Common myeloid progenitor, CD34-positive (primary cell): ENCODE data around the gene LHX2.

ENCODE experiments used
- CTCF ChIA-PET: fragments of 350-600 bp; sonication (Branson Sonifier 250); formaldehyde crosslinking; loops from one replicate; lab custom pipeline; 2021; ENCODE audit warnings: antibody characterized with exemption; lab: Charles Lee
- POLR2A ChIA-PET: fragments of 350-600 bp; sonication (Branson Sonifier 250); formaldehyde crosslinking; loops from one replicate; lab custom pipeline; 2021; ENCODE audit warnings: antibody characterized with exemption; lab: Charles Lee
- DNase-seq, 3 donors: peaks; one replicate each; pipeline versions ENCODE4 v3.0.0 to v3.0.0-alpha.2; 2013
- H3K27ac ChIP-seq, 2 experiments: 1 replicate in 1 of 2; 2 replicates in 1 of 2; pipeline ENCODE4 v1.7.0; 2013; ENCODE audit warnings: inconsistent platforms in 2 of 2, low read length in 2 of 2, mild to moderate bottlenecking in 2 of 2, low read depth in 1 of 2, moderate library complexity in 1 of 2; ENCODE audit not compliant: severe bottlenecking in 2 of 2, insufficient read depth in 1 of 2, poor library complexity in 1 of 2
- H3K27me3 ChIP-seq, 5 experiments: replicated peaks in 2 of 5; 1 replicate in 3 of 5; 2 replicates in 2 of 5; pipeline versions ENCODE4 v1.6.1 to v1.7.0; 2013; ENCODE audit warnings: low read length in 4 of 5, mild to moderate bottlenecking in 2 of 5, moderate library complexity in 2 of 5, inconsistent platforms in 1 of 5; ENCODE audit not compliant: insufficient read depth in 5 of 5, control insufficient read depth in 4 of 5
- H3K36me3 ChIP-seq, 4 experiments: 1 replicate in 2 of 4; 2 replicates in 2 of 4; pipeline versions ENCODE4 v1.6.1 to v1.7.0; 2013; ENCODE audit warnings: low read length in 3 of 4, control low read depth in 1 of 4, mild to moderate bottlenecking in 1 of 4; ENCODE audit not compliant: control insufficient read depth in 4 of 4, insufficient read depth in 4 of 4
- H3K4me1 ChIP-seq, 4 experiments: 1 replicate in 3 of 4; 2 replicates in 1 of 4; pipeline versions ENCODE4 v1.6.1 to v1.7.1; 2013; ENCODE audit warnings: low read length in 3 of 4, mild to moderate bottlenecking in 3 of 4, control low read depth in 1 of 4, inconsistent platforms in 1 of 4, moderate library complexity in 1 of 4; ENCODE audit not compliant: control insufficient read depth in 4 of 4, insufficient read depth in 4 of 4; ENCODE audit errors: control extremely low read depth in 1 of 4
- H3K4me3 ChIP-seq, 7 experiments: 1 replicate in 4 of 7; 2 replicates in 3 of 7; pipeline versions ENCODE4 v1.5.1 to v1.7.0; 2013; ENCODE audit warnings: mild to moderate bottlenecking in 7 of 7, low read length in 6 of 7, moderate library complexity in 6 of 7, inconsistent platforms in 2 of 7, low read depth in 2 of 7, control low read depth in 1 of 7; ENCODE audit not compliant: insufficient read depth in 4 of 7, control insufficient read depth in 1 of 7; ENCODE audit errors: extremely low read depth in 1 of 7
- H3K9me3 ChIP-seq, 5 experiments: 1 replicate in 4 of 5; 2 replicates in 1 of 5; pipeline versions ENCODE4 v1.6.1 to v1.7.1; 2013; ENCODE audit warnings: low read length in 4 of 5, mild to moderate bottlenecking in 2 of 5, inconsistent platforms in 1 of 5, low read depth in 1 of 5, moderate library complexity in 1 of 5; ENCODE audit not compliant: control insufficient read depth in 4 of 5, insufficient read depth in 2 of 5; ENCODE audit errors: control extremely low read depth in 1 of 5
- WGBS: methylation state at CpG from one replicate; pipeline ENCODE4 v1.1.5; 2013; ENCODE audit not compliant: insufficient coverage; 5-methylcytosine and 5-hydroxymethylcytosine counted together

The LHX2 gene

DNA sequence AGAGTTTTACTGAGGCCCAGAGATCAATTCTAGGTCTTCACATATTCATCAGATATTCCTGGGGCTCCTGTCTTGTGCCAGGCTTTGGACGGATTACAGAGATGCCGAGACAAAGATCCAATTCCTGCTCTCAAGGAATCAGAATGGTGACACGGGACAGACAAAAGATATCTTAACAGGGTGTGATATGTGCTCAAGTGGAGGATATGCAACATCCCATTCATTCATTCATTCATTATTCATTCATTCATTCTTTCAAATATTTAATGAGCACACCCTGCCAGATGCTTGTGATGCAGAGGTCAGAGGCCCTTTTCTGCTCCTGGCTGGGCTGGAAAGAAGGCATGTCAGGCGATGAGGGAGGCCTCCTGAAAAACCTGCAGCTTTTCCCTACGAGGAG lies 21.8 kb downstream of the LHX2 start:
- H3K36me3 ChIP-seq = no peaks in the 10 kb centered on the region
- H3K9me3 ChIP-seq = no peaks in the 10 kb centered on the region
- no peak for DNase-seq
- no peak overlapping the region for H3K27ac ChIP-seq
- ChIA-PET CTCF (no interaction called here), POLR2A (no interaction called here)
- peaks cover 0 to 4% (median 0%) of the 10 kb centered on the region in 4 experiments for H3K4me1 ChIP-seq
- peaks cover 17 to 95% (median 43%) of the 10 kb centered on the region in 5 experiments for H3K27me3 ChIP-seq
- H3K4me3 ChIP-seq = no peak overlapping the region
- WGBS = 91% methylated on average over 4 of the region's 5 CpGs

DNA sequence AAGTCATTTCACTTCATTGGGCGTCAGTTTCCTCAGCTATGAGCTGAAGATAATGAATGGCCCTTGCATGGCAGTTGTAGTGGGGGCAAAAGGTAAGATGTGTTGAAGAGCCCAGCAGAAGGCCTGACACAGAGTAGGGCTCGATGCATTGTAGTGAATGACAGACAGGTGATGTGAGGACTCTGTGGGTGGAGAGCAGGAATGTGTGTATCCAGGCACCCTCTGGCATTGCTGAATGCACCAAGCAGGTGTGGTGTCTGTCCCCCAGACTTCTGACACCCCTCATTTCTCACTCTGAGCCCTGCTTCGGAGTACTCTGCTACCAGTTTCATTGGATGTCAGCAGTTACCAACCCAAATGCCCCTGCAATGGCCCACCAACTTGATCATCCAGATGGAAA lies 22.4 kb downstream of the LHX2 start:
- H3K9me3 ChIP-seq = no peaks in the 10 kb centered on the region
- peaks cover 0 to 4% (median 0%) of the 10 kb centered on the region in 4 experiments for H3K4me1 ChIP-seq
- no peak overlapping the region for H3K4me3 ChIP-seq
- peaks cover 17 to 97% (median 40%) of the 10 kb centered on the region in 5 experiments for H3K27me3 ChIP-seq
- H3K27ac ChIP-seq = no peak overlapping the region
- ChIA-PET POLR2A (no interaction called here), CTCF (no interaction called here)
- 60% methylated on average over 1 of the region's 3 CpGs for WGBS
- no peaks in the 10 kb centered on the region for H3K36me3 ChIP-seq
- DNase-seq = no peak

DNA sequence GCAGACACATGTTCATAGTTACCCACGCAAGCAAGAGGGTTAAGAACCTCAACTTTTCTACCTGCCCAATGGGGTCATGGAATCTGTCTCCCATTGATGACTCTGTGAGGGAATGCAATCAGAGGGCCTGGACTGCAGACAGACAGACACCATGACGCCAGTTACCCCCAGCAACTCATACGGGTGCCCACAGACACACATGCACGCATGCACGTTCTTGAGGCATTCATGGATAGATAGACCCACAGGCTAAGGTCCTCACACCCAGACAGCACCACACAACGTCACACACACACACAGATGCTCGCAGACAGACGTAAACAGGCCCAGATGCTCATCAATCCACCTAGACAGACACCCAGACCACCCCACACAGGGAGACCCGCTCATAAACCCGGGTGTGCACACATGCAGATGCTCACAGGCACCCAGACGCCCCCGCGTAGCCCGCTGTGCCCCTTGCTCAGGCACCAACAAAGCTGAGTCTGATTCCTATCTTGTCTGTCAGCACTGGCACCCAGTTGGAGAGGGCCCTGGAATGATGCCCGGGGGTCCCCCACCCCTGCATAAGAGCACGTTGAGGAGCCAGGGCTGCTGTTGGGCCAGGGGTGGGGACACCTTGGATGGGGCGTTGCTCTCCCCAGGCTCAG lies 23.6 kb downstream of the LHX2 start:
- Histone ChIP-seq H3K4me3 (no peak overlapping the region), H3K27me3 (peaks cover 17 to 97% (median 44%) of the 10 kb centered on the region in 5 experiments), H3K9me3 (no peaks in the 10 kb centered on the region), H3K4me1 (peaks cover 0 to 4% (median 0%) of the 10 kb centered on the region in 4 experiments), H3K36me3 (no peaks in the 10 kb centered on the region), H3K27ac (no peak overlapping the region)
- ChIA-PET POLR2A (no interaction called here), CTCF (no interaction called here)
- no peak for DNase-seq
- whole genome bisulfite sequencing = over 99% methylated on average over 15 of the region's 17 CpGs

DNA sequence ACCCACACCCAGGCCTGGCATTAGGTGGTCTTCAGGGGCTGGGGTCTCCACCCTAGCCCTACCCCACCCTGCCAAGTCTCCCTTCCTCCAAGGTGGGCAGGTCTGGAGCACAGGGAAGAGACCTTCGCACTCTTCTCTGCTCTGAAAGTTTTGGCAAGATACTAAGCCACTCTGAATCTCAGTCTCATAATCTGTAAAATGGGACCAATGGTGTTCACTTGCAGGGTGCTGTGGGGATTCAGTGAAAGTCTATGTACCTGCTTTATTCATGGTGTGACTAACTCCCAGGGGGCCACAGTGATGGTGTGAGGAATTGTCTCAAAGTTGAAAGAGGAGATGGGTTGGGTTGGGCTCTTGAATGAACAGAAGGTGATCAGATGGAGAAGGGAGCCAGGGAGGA lies 25.0 kb downstream of the LHX2 start:
- ChIA-PET POLR2A (no interaction called here), CTCF (interaction anchor here (6.4 kb wide), 1 partner anchor 492 kb away, joined by 56 read pairs; no protein-coding TSS in a partner anchor)
- H3K36me3 ChIP-seq = no peaks in the 10 kb centered on the region
- no peak overlapping the region for H3K4me3 ChIP-seq
- no peak overlapping the region for H3K27ac ChIP-seq
- peaks cover 0 to 12% (median 8%) of the 10 kb centered on the region in 4 experiments for H3K4me1 ChIP-seq
- H3K27me3 ChIP-seq = peaks cover 17 to 97% (median 47%) of the 10 kb centered on the region in 5 experiments
- no peaks in the 10 kb centered on the region for H3K9me3 ChIP-seq
- no peak for DNase-seq
- WGBS = 100% methylated on average over 1 of the region's 1 CpG

DNA sequence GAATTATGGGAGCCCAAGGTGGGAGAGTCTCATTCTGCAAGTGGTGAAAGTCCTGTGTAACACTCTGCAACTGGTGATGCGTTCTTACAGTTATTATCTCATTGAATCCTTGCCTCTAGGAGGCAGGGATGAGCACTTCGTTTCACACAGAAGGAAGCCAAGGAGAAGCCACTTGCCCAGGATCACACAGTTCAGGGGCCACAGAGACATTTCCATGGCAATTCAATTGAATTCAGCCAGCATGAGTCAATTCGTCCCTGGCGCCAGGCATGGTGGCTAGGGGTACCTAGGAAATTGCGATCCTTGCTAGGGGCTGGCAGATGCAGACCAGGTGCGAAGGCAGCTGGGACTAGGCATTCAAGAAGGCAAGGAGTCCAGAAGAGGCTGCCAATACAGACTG lies 26.2 kb downstream of the LHX2 start:
- no peak for DNase-seq

DNA sequence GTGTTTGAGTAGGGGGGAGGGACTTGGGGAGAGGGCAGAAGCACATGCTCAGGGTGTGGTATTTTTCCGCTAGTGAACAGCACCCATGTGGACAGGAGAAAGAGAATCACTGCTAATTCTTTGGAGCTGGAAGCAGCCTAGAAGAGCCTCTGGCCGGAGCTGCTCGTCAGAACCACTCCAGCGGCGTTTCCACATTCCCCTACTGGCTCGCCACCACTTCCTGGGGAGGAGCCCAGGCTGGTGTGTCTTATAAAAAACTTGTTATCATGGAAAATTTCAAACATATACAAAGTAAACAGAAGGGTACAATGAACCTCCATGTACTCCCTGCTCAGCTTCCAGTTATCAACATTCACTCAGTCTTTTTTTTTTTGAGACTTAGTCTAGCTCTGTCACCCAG lies 26.7 kb downstream of the LHX2 start:
- H3K36me3 ChIP-seq = no peaks in the 10 kb centered on the region
- no peak overlapping the region for H3K4me3 ChIP-seq
- no peak for DNase-seq
- H3K4me1 ChIP-seq = peaks cover 0 to 11% (median 8%) of the 10 kb centered on the region in 4 experiments
- no peak overlapping the region for H3K27ac ChIP-seq
- no peaks in the 10 kb centered on the region for H3K9me3 ChIP-seq
- H3K27me3 ChIP-seq = peaks cover 10 to 96% (median 47%) of the 10 kb centered on the region in 5 experiments
- CTCF ChIA-PET = interaction anchor here (0.7 to 6.4 kb wide), 6 partner anchors 14 to 494 kb away, joined by 3 to 56 read pairs (median 4); no protein-coding TSS in a partner anchor
- POLR2A ChIA-PET = no interaction called here
- 70% methylated on average over 1 of the region's 6 CpGs for WGBS

More for the DNA sequence above, 26.2 kb downstream of the LHX2 start:
- 65% methylated on average over 6 of the region's 6 CpGs for WGBS
- peaks cover 0 to 11% (median 8%) of the 10 kb centered on the region in 4 experiments for H3K4me1 ChIP-seq
- ChIA-PET POLR2A (no interaction called here), CTCF (interaction anchor here (1.9 to 6.4 kb wide), 2 partner anchors 33 to 493 kb away, joined by 5 to 56 read pairs; no protein-coding TSS in a partner anchor)
- H3K27me3 ChIP-seq = peaks cover 15 to 96% (median 49%) of the 10 kb centered on the region in 5 experiments
- H3K9me3 ChIP-seq = no peaks in the 10 kb centered on the region
- H3K4me3 ChIP-seq = no peak overlapping the region
- no peak overlapping the region for H3K27ac ChIP-seq
- no peaks in the 10 kb centered on the region for H3K36me3 ChIP-seq
